HG03097 (cell line): ENCODE measurements around the gene FASN.

Experiments used
- ATAC-seq: cut with Tn5 transposase; IDR thresholded peaks from one replicate; pipeline ENCODE4 v1.9.1; 2021; ENCODE audit not compliant: unreplicated experiment, low FRiP score

FASN gene

GRCh38 chr17:82059272-82060000 is 38.6 kb downstream of the FASN start:
- no peak for ATAC-seq

- no peak for ATAC-seq
These were observed 39.2 kb downstream of the FASN start for GRCh38 chr17:82058855-82059249.

DNA sequence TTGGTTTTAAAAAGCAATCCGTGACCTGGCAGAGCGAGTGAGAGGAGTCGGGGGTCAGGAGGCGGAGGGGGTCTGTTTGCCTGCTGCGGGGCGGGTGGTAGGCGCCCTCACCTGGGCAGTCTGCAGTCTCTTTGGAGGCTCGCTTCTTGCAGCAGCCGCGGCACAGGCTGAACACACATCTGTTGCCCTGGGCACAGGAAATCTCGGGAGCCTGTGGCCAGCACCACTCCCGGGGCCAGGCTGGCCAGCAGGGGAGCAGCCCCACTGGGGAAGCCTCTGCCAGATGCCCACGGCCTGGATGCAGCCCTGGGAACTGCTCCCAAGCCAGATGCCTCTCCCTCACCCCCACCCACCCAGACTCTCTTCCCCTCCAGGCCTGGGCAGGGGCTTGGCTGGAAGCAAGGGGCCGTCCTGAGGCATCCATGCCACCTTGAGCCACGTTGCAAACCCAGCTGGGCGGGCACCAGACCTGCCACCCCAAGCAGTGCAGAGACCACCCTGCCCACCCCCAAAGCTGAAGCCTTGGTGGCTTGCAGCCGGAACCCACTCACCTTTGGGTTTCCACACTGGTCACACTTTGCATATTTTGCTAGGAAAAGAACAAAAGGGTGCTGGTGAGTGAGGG is 39.7 kb downstream of the FASN start:
- no peak for ATAC-seq

- no peak for ATAC-seq
These were observed 41.1 kb downstream of the FASN start for GRCh38 chr17:82056729-82057621.

- ATAC-seq: no peak
These were observed 41.9 kb downstream of the FASN start for GRCh38 chr17:82055965-82056728.

GRCh38 chr17:82055023-82055964 is 42.7 kb downstream of the FASN start:
- no peak for ATAC-seq

GRCh38 chr17:82054351-82055022 is 43.5 kb downstream of the FASN start:
- no peak for ATAC-seq

- no peak for ATAC-seq
These were observed 44.3 kb downstream of the FASN start for GRCh38 chr17:82053556-82054263.

DNA sequence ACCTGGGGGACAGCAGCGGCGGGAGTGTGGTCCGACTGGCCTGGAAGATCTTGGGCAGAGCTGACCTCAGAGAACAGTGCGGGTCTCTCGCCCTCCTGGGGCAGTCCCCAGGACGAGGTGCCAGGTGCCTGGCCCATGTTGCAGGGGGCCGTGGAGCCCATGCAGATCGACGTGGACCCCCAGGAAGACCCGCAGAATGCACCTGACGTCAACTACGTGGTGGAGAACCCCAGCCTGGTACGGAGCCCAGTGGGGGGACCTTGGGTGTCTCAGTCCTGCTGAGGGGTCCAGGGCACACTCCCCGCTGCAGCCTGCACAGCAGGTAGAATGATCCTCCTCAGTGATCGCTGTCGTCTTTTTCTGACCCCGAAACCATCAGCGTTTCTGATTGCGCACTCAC is 44.9 kb downstream of the FASN start:
- no peak for ATAC-seq

DNA sequence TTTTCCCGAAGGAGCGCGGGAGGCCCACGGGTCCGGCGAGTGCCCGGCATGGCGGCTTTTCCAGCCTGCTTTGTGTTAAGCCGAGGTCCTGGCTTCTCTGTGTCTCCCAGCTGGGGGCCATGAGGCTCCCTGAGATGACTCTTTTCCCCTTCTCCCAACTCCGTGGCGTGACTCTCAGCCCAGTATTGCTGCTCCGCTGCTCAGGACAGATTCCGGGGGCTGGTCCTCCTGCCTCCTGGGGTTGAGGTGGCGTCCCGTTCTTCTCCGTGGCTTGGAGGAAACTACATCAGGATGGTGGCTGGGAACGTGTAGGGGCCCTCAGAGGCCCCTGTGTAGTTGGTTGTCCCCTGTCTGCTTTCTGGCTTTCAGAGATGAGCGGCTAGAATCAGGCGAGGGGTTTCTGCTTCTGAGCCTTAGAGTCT is 45.4 kb downstream of the FASN start:
- no peak for ATAC-seq

DNA sequence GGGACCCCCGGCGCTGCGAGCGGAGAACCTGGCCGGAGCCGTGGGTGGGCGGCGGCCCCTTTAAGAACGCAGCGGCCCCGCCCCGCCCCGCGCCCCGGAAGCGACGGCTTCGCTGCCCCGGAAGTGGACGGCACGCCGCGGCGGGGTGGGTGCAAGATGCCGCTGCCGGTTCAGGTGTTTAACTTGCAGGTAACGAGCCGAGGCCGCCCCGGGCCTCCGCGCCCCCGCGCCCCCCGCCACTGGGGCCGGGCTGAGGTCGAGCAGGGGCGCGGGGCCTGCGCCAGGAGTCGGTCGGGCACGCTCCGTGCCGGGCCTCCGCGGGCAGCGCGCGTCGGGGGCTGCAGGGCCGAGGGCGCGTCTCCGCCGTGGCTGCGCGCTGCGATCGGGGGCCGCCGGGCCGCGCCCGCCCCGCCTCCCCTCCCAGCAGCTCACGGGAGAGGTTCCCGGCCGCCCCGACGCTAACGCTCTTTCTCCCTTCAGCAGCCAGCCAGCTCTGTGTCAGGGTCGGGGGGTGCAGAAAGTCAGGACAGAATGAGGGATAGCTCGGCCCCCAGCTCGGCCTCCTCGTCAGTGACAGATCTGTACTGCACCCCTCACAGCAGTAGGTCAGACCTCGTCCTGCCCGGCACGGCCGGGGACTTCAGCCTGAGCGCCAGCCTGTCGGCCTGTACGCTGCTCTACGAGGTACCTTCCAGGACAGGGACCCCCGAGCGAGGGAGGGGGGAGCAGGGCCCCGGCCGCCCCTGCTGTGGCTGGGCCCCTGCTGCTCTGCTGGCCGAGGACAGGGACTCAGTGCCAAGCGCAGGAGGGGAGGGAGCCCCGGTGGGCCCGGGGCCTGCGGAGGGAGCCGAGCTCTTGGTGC is 46.0 kb downstream of the FASN start, which contains the start of the genes GPS1 and RFNG:
Gene GPS1 (plus strand): TSS at position 123 of the 862 bp plus-strand sequence. CDS start 34 bp downstream, at position 157.
Gene RFNG (minus strand): TSS at position 36 of the 862 bp plus-strand sequence. CDS start 45 bp downstream, outside the sequence.
- ATAC-seq: peak; percentile 62

- no peak for ATAC-seq
These were observed 47.0 kb downstream of the FASN start for GRCh38 chr17:82050761-82051641.

DNA sequence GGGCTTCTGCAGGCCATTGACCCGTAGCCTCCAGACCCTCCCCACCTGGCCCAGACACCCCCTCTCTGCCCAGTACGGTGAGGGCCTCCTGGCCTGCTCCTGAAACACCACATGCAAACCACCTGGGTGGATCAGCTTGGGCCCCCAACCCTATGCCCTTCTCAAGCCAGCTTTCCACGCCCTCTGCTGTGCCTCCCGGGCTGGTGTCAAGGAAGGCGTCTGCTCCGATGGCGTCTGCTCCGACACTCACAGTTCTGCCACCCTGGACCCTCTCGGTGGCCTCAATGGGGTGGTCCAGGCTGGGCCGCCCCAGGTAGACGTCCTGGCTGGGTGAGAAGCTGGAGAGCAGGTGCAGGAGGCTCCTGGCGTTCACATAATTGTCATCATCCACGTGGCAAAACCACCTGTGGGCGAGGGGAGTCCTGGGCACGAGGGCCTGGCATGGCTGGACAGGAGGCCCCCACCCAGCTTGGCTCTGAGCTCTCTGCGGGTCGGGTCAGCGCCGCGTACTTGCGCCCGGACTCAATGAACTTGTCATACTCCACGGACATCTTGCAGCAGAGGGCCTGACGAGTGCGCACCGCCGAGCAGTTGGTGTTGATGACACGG is 47.8 kb downstream of the FASN start:
- ATAC-seq: no peak

- no peak for ATAC-seq
These were observed 48.5 kb downstream of the FASN start for GRCh38 chr17:82049521-82049971.

GRCh38 chr17:82049106-82049505 is 48.9 kb downstream of the FASN start:
- ATAC-seq: no peak

DNA sequence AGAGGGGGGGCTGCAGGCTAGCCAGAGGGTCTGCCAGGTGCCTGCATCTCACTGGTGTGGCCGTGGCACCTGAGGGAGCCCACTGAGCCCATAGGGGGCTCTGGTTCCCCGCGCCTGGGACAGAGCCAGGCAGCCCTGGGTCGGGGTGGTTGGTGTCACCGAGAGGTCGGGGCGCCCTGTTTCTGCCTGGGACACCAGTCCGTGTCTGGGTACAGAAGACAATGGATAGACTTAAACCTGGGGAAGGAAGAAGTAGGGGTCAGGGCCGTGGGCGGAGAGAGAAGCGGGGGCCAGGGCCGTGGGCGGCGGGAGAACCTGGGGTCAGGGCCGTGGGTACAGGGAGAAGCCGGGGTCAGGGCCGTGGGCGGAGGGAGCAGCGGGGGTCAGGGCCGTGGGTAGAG is 49.5 kb downstream of the FASN start:
- no peak for ATAC-seq
